Gastrocnemius medialis (tissue), 4 donors: ENCODE measurements around the gene RPS18. TPM values are rescaled to one million over a fixed set of nuclear protein-coding genes. Genes with fewer than 3 reads are reported as not detected.

Experiments
- ATAC-seq, 2 donors: fragments of 150-250 bp; one replicate each; pipeline ENCODE4 v1.9.1; 2016
- DNase-seq, 2 donors: peaks; one replicate each; pipeline ENCODE4 v3.0.0-alpha.2; 2019
- H3K27ac ChIP-seq, 4 donors: fragments of 200-600 bp; sonication (generic); 1 replicate in 1 of 4; 2 replicates in 3 of 4; pipeline ENCODE4 v1.5.1; 2016 to 2018; ENCODE audit warnings: mild to moderate bottlenecking in 2 of 4, moderate library complexity in 1 of 4
- H3K27me3 ChIP-seq, 3 donors: fragments of 200-600 bp; sonication (generic) in 2 of 3; 1 replicate in 1 of 3; 2 replicates in 2 of 3; pipeline versions ENCODE4 v1.5.1 to v1.6.0; 2016 to 2019; ENCODE audit warnings: mild to moderate bottlenecking in 1 of 3, moderate library complexity in 1 of 3
- H3K36me3 ChIP-seq, 2 donors: fragments of 200-600 bp; sonication (generic) in 1 of 2; one replicate each; pipeline ENCODE4 v1.5.1; 2017 to 2018
- H3K4me1 ChIP-seq, 2 donors: fragments of 200-600 bp; sonication (generic) in 1 of 2; one replicate each; pipeline ENCODE4 v1.5.1; 2016 to 2017; ENCODE audit warnings: mild to moderate bottlenecking in 2 of 2
- H3K4me3 ChIP-seq, 4 donors: fragments of 200-600 bp; sonication (generic) in 3 of 4; 1 replicate in 1 of 4; 2 replicates in 3 of 4; pipeline ENCODE4 v1.5.1; 2016 to 2019; ENCODE audit warnings: mild to moderate bottlenecking in 2 of 4
- H3K9me3 ChIP-seq, 3 donors: fragments of 200-600 bp; sonication (generic) in 2 of 3; 1 replicate in 1 of 3; 2 replicates in 2 of 3; pipeline ENCODE4 v1.5.1; 2016 to 2019
- CTCF ChIP-seq, 5 experiments: fragments of 450-650 bp in 3 of 5; fragments of 200-600 bp in 2 of 5; sonication (generic) in 2 of 5; IDR thresholded peaks in 4 of 5; conservative IDR thresholded peaks in 1 of 5; 1 replicate in 4 of 5; 2 replicates in 1 of 5; pipeline ENCODE4 v1.5.1; 2016 to 2019; ENCODE audit warnings: antibody characterized with exemption in 5 of 5, mild to moderate bottlenecking in 3 of 5, moderate library complexity in 3 of 5
- POLR2A ChIP-seq, 2 donors: fragments of 450-650 bp; IDR thresholded peaks; one replicate each; pipeline ENCODE4 v1.6.1; 2017; ENCODE audit warnings: antibody characterized with exemption in 2 of 2, mild to moderate bottlenecking in 2 of 2, moderate library complexity in 2 of 2
- in situ Hi-C, 4 donors: fragments of 200-750 bp; cut with MboI; loops; one replicate each; pipeline versions ENCODE4 v1.15.0 to v1.8.0; 2017; ENCODE audit warnings: low sequenced_read_pairs in 4 of 4
- intact Hi-C: fragments of 100-400 bp; cut with DNase I; formaldehyde crosslinking; loops from one replicate; pipeline ENCODE4 v1.15.1; 2023; ENCODE audit warnings: low total_unique reads
- microRNA-seq, 2 donors: library from miRNA; unstranded; fragments of <30 nt; microRNA quantifications; one replicate each; pipeline ENCODE4, GENCODE V29; 2016; ENCODE audit warnings: borderline replicate concordance in 2 of 2
- total RNA-seq, 4 donors: library from RNA; depleted of rRNA; stranded (reverse); fragments of >200 nt; gene quantifications; one replicate each; pipeline versions ENCODE4 v1.1.0 to v1.2.3, GENCODE V29; 2016

Gene RPS18
- total RNA-seq, 4 donors from 2014 or later, result 1,834 to 2,142 (median 2,010) TPM

GRCh38 chr6:33321227-33321626, 49.4 kb downstream of the RPS18 start:
- intact Hi-C loops (no loop called here), in situ Hi-C loops (no loop called here)
- H3K9me3 ChIP-seq, result no peaks in the 10 kb centered on the region
- no peak for TF ChIP-seq POLR2A (IDR thresholded peaks at IDR 0.05)
- no peak for TF ChIP-seq CTCF (IDR thresholded peaks at IDR 0.05 in 4 of 5, conservative IDR thresholded peaks at IDR 0.05 in 1 of 5)
- peak overlapping the region; percentile 58 to 93 (median 86) for H3K27ac ChIP-seq
- H3K27me3 ChIP-seq, result no peaks in the 10 kb centered on the region
- no peak for DNase-seq
- no peak overlapping the region for H3K4me3 ChIP-seq
- H3K4me1 ChIP-seq, result peaks cover 43 to 56% of the 10 kb centered on the region in 2 donors
- no peak for ATAC-seq
- H3K36me3 ChIP-seq, result peaks cover 0 to 30% of the 10 kb centered on the region in 2 donors

GRCh38 chr6:33323623-33323948, 51.7 kb downstream of the RPS18 start:
- TF ChIP-seq CTCF (IDR thresholded peaks at IDR 0.05 in 4 of 5, conservative IDR thresholded peaks at IDR 0.05 in 1 of 5), result no peak
- no peak for TF ChIP-seq POLR2A (IDR thresholded peaks at IDR 0.05)
- peak overlapping the region; percentile 61 to 88 (median 78) for H3K4me3 ChIP-seq
- intact Hi-C loops (loop anchor here (1.0 kb wide), 3 partner anchors 22 to 87 kb away; partner anchors contain the start of genes PFDN6 and WDR46), in situ Hi-C loops (no loop called here)
- H3K27ac ChIP-seq, result peak overlapping the region; percentile 84 to 95 (median 90)
- H3K4me1 ChIP-seq, result peaks cover 30 to 39% of the 10 kb centered on the region in 2 donors
- no peak for DNase-seq
- peaks cover 0 to 27% of the 10 kb centered on the region in 2 donors for H3K36me3 ChIP-seq
- ATAC-seq, result peak in 1 of 2 donors; percentile 1
- no peaks in the 10 kb centered on the region for H3K9me3 ChIP-seq
- H3K27me3 ChIP-seq, result no peaks in the 10 kb centered on the region

GRCh38 chr6:33324125-33324524, 52.2 kb downstream of the RPS18 start:
- TF ChIP-seq POLR2A (IDR thresholded peaks at IDR 0.05) (no peak), CTCF (IDR thresholded peaks at IDR 0.05 in 4 of 5, conservative IDR thresholded peaks at IDR 0.05 in 1 of 5) (no peak)
- H3K27ac ChIP-seq, result peak overlapping the region; percentile 84 to 95 (median 90)
- ATAC-seq, result no peak
- in situ Hi-C loops (no loop called here), intact Hi-C loops (no loop called here)
- no peaks in the 10 kb centered on the region for H3K9me3 ChIP-seq
- peak overlapping the region; percentile 61 to 88 (median 78) for H3K4me3 ChIP-seq
- no peaks in the 10 kb centered on the region for H3K27me3 ChIP-seq
- peaks cover 29 to 34% of the 10 kb centered on the region in 2 donors for H3K4me1 ChIP-seq
- peaks cover 0 to 22% of the 10 kb centered on the region in 2 donors for H3K36me3 ChIP-seq
- DNase-seq, result no peak

Small RNAs within 50 kb of the gene (microRNA-seq; reads per million reads assigned to microRNA genes)
- 0 reads per million in 2 donors for gene MIR6834
- 0 reads per million in 2 donors for gene MIR6873

Other genes starting within 250 kb of the RPS18 start
- 10 to 100 TPM in 3 of 4 donors, 1 to 10 TPM in 1; 6.8 to 51.8 (median 23.4) TPM for gene HLA-DPA1, start 198.4 kb upstream of the RPS18 start, total RNA-seq
- 10 to 100 TPM; 16.7 to 52.1 (median 23.5) TPM for gene HLA-DPB1, start 196.1 kb upstream of the RPS18 start, total RNA-seq
- gene COL11A2, start 79.6 kb upstream of the RPS18 start, total RNA-seq, result under 1 TPM; 0.31 to 0.92 (median 0.47) TPM
- 10 to 100 TPM; 20.8 to 38.4 (median 24.6) TPM for gene RXRB, start 71.4 kb upstream of the RPS18 start, total RNA-seq
- gene SLC39A7, start 71.2 kb upstream of the RPS18 start, total RNA-seq, result 10 to 100 TPM; 21.9 to 45.4 (median 26.2) TPM
- gene HSD17B8, start 67.4 kb upstream of the RPS18 start, total RNA-seq, result 10 to 100 TPM in 3 of 4 donors, 1 to 10 TPM in 1; 7.9 to 28.3 (median 14.3) TPM
- 10 to 100 TPM in 3 of 4 donors, 1 to 10 TPM in 1; 7.4 to 16.3 (median 12.1) TPM for gene RING1, start 63.6 kb upstream of the RPS18 start, total RNA-seq
- 10 to 100 TPM; 28.7 to 52.8 (median 41.2) TPM for gene VPS52, start 199 bp upstream of the RPS18 start, total RNA-seq
- 1 to 10 TPM; 1.0 to 2.0 (median 1.7) TPM for gene B3GALT4, start 5.0 kb downstream of the RPS18 start, total RNA-seq
- gene WDR46, start 17.2 kb downstream of the RPS18 start, total RNA-seq, result 10 to 100 TPM; 34.5 to 57.3 (median 49.1) TPM
- gene PFDN6, start 17.5 kb downstream of the RPS18 start, total RNA-seq, result 100 to 1,000 TPM in 1 of 4 donors, 10 to 100 TPM in 3; 49.9 to 106 (median 76.8) TPM
- 10 to 100 TPM; 39.8 to 52.3 (median 40.8) TPM for gene RGL2, start 26.9 kb downstream of the RPS18 start, total RNA-seq
- gene TAPBP, start 42.0 kb downstream of the RPS18 start, total RNA-seq, result 10 to 100 TPM; 15.9 to 42.4 (median 36.5) TPM
- gene ZBTB22, start 45.7 kb downstream of the RPS18 start, total RNA-seq, result 10 to 100 TPM in 3 of 4 donors, 1 to 10 TPM in 1; 9.0 to 19.3 (median 16.3) TPM
- 10 to 100 TPM; 37.2 to 76.0 (median 59.8) TPM for gene DAXX, start 50.9 kb downstream of the RPS18 start, total RNA-seq
- 1 to 10 TPM in 1 of 4 donors, under 1 TPM in 1, not detected in 2; 0.64 to 1.4 TPM for gene KIFC1, start 119.7 kb downstream of the RPS18 start, total RNA-seq
- 10 to 100 TPM; 53.5 to 65.8 (median 62.9) TPM for gene PHF1, start 138.9 kb downstream of the RPS18 start, total RNA-seq
- 100 to 1,000 TPM in 2 of 4 donors, 10 to 100 TPM in 2; 69.9 to 119 (median 93.2) TPM for gene CUTA, start 146.0 kb downstream of the RPS18 start, total RNA-seq
- gene SYNGAP1, start 148.0 kb downstream of the RPS18 start, total RNA-seq, result 1 to 10 TPM in 3 of 4 donors, under 1 TPM in 1; 0.71 to 2.3 (median 1.3) TPM
- gene ZBTB9, start 182.5 kb downstream of the RPS18 start, total RNA-seq, result 1 to 10 TPM in 2 of 4 donors, under 1 TPM in 2; 0.82 to 2.2 (median 1.2) TPM